HCT116 (cell line): ENCODE measurements around the gene NHSL1. TPM values are rescaled to one million over a fixed set of nuclear protein-coding genes. Genes with fewer than 3 reads are reported as not detected.

Source experiments
- ATAC-seq: fragments of 200-7000 bp; cut with Tn5 transposase; 2 replicates; pipeline ENCODE4 v1.9.1; 2020; ENCODE audit warnings: mild to moderate bottlenecking, moderate library complexity
- BruUV-seq: library from RNA; stranded (reverse); fragments of 400-500 nt; replicated peaks from 2 replicates; lab custom pipeline; 2021; lab: Mats Ljungman, UMichigan
- CTCF ChIA-PET: fragments of 300-600 bp; sonication (Branson Sonifier 250); formaldehyde crosslinking; loops from one replicate; lab custom pipeline; 2021; ENCODE audit warnings: antibody characterized with exemption; lab: Charles Lee
- POLR2A ChIA-PET: fragments of 300-600, 350-600 bp; sonication (Branson Sonifier 250); formaldehyde crosslinking; loops from one replicate; lab custom pipeline; 2021; ENCODE audit warnings: antibody characterized with exemption; lab: Charles Lee
- RAD21 ChIA-PET, 2 experiments: fragments of 300-600 bp; sonication (Branson Sonifier 250); formaldehyde crosslinking; loops; one replicate each; lab custom pipeline; 2023; ENCODE audit warnings: low total read pairs in 2 of 2; ENCODE audit not compliant: uncharacterized antibody in 2 of 2, unreplicated experiment in 2 of 2, low non-redundant PET in 1 of 2; lab: Charles Lee
- DNase-seq: peaks from one replicate; pipeline ENCODE4 v3.0.0-alpha.2; 2010; ENCODE audit warnings: low read depth, low spot score
- H2AFZ ChIP-seq: fragments of 200-600 bp; shearing (Covaris generic), sonication (generic); 2 replicates; pipeline ENCODE4 v1.6.1; 2017; ENCODE audit warnings: low read depth, mixed run types, mixed read lengths, antibody characterized with exemption, low read length; ENCODE audit not compliant: poor library complexity, severe bottlenecking
- H3K27ac ChIP-seq: 2 replicates; pipeline ENCODE4 v1.5.1; 2012; ENCODE audit warnings: low read depth, low read length
- H3K27me3 ChIP-seq: fragments of 200-600 bp; sonication (generic); 2 replicates; pipeline ENCODE4 v1.6.1; 2016; ENCODE audit warnings: mixed run types, low read length, mixed read lengths; ENCODE audit not compliant: insufficient read depth
- H3K36me3 ChIP-seq, 2 experiments: fragments of 200-500 bp in 1 of 2; fragments of 200-600 bp in 1 of 2; sonication (Bioruptor generic) in 1 of 2; sonication (generic) in 1 of 2; 2 replicates each; pipeline versions ENCODE4 v1.5.1 to v1.6.1; 2014 to 2016; ENCODE audit warnings: low read length in 2 of 2, inconsistent platforms in 1 of 2, mixed read lengths in 1 of 2, mixed run types in 1 of 2; ENCODE audit not compliant: insufficient read depth in 2 of 2, control insufficient read depth in 1 of 2
- H3K4me1 ChIP-seq, 2 experiments: fragments of 200-600 bp in 1 of 2; sonication (generic) in 1 of 2; 2 replicates each; pipeline versions ENCODE4 v1.5.1 to v1.6.1; 2012 to 2017; ENCODE audit warnings: low read length in 2 of 2, inconsistent platforms in 1 of 2, mild to moderate bottlenecking in 1 of 2, mixed read lengths in 1 of 2, mixed run types in 1 of 2, moderate library complexity in 1 of 2; ENCODE audit not compliant: insufficient read depth in 2 of 2, control insufficient read depth in 1 of 2
- H3K4me2 ChIP-seq: fragments of 200-600 bp; sonication (generic); 2 replicates; pipeline ENCODE4 v1.6.1; 2017; ENCODE audit warnings: mixed run types, low read length, mixed read lengths
- H3K4me3 ChIP-seq, 2 experiments: fragments of 200-600 bp in 1 of 2; sonication (generic) in 1 of 2; replicated peaks in 1 of 2; 2 replicates each; pipeline ENCODE4 v1.5.1; 2011 to 2016; ENCODE audit warnings: low read length in 2 of 2, control low read depth in 1 of 2, low read depth in 1 of 2, mild to moderate bottlenecking in 1 of 2, mixed read lengths in 1 of 2, mixed run types in 1 of 2
- H3K79me2 ChIP-seq: fragments of 200-600 bp; sonication (generic); 2 replicates; pipeline ENCODE4 v1.6.1; 2017; ENCODE audit warnings: mild to moderate bottlenecking, mixed run types, low read length, moderate library complexity, mixed read lengths; ENCODE audit not compliant: insufficient read depth
- H3K9ac ChIP-seq: fragments of 200-600 bp; sonication (generic); 2 replicates; pipeline ENCODE4 v1.6.1; 2016; ENCODE audit warnings: low read length, mixed read lengths
- H3K9me2 ChIP-seq: fragments of 200-600 bp; sonication (generic), shearing (Covaris generic); 2 replicates; pipeline ENCODE4 v1.6.1; 2017; ENCODE audit warnings: mixed run types, mild to moderate bottlenecking, moderate library complexity; ENCODE audit not compliant: insufficient read depth
- H3K9me3 ChIP-seq, 2 experiments: fragments of 200-500 bp in 1 of 2; fragments of 200-600 bp in 1 of 2; sonication (Bioruptor generic) in 1 of 2; sonication (generic) in 1 of 2; 2 replicates each; pipeline ENCODE4 v1.6.1; 2014 to 2017; ENCODE audit warnings: low read length in 2 of 2, mixed read lengths in 2 of 2, inconsistent platforms in 1 of 2, low read depth in 1 of 2, mild to moderate bottlenecking in 1 of 2, mixed run types in 1 of 2, moderate library complexity in 1 of 2; ENCODE audit not compliant: control insufficient read depth in 1 of 2, insufficient read depth in 1 of 2
- H4K20me1 ChIP-seq: fragments of 200-600 bp; sonication (generic), shearing (Covaris generic); 2 replicates; pipeline ENCODE4 v1.6.1; 2017; ENCODE audit warnings: mixed run types, mild to moderate bottlenecking, moderate library complexity; ENCODE audit not compliant: insufficient read depth
- CBX3 ChIP-seq: IDR thresholded peaks from 2 replicates; pipeline ENCODE4 v1.6.1; 2012; ENCODE audit warnings: low read depth
- ELF1 ChIP-seq: IDR thresholded peaks from 2 replicates; pipeline ENCODE4 v1.6.1; 2012; ENCODE audit warnings: low read depth, borderline replicate concordance
- EZH2 ChIP-seq: fragments of 200-600 bp; sonication (generic); IDR thresholded peaks from 2 replicates; pipeline ENCODE4 v1.6.1; 2017; ENCODE audit warnings: antibody characterized with exemption, mixed run types
- EZH2phosphoT487 ChIP-seq: fragments of 200-600 bp; IDR thresholded peaks from 2 replicates; pipeline ENCODE4 v1.6.1; 2018; ENCODE audit warnings: antibody characterized with exemption, borderline replicate concordance
- FOSL1 ChIP-seq: IDR thresholded peaks from 2 replicates; pipeline ENCODE4 v1.6.1; 2012; ENCODE audit warnings: low read depth
- POLR2A ChIP-seq: IDR thresholded peaks from 2 replicates; pipeline ENCODE4 v1.7.0; 2011; ENCODE audit warnings: borderline replicate concordance; ENCODE audit not compliant: insufficient read depth, insufficient read length; ENCODE audit errors: extremely low read depth
- POLR2AphosphoS5 ChIP-seq: IDR thresholded peaks from 2 replicates; pipeline ENCODE4 v1.6.1; 2011; ENCODE audit warnings: mild to moderate bottlenecking, low read depth, low read length, moderate library complexity
- RAD21 ChIP-seq: IDR thresholded peaks from 2 replicates; pipeline ENCODE4 v1.6.1; 2012; ENCODE audit warnings: low read depth, mild to moderate bottlenecking
- REST ChIP-seq: IDR thresholded peaks from 2 replicates; pipeline ENCODE4 v1.6.1; 2012; ENCODE audit warnings: low read depth
- SIN3A ChIP-seq: IDR thresholded peaks from 2 replicates; pipeline ENCODE4 v1.6.1; 2012; ENCODE audit warnings: low read depth
- SP1 ChIP-seq: IDR thresholded peaks from 2 replicates; pipeline ENCODE4 v1.6.1; 2012; ENCODE audit warnings: low read depth
- SRF ChIP-seq: IDR thresholded peaks from 2 replicates; pipeline ENCODE4 v1.6.1; 2012; ENCODE audit warnings: low read depth
- YY1 ChIP-seq: IDR thresholded peaks from 2 replicates; pipeline ENCODE4 v1.6.1; 2011; ENCODE audit warnings: low read length, low read depth, moderate library complexity, mild to moderate bottlenecking; ENCODE audit not compliant: insufficient replicate concordance; ENCODE audit errors: extremely low read depth
- ZBTB33 ChIP-seq: IDR thresholded peaks from 2 replicates; pipeline ENCODE4 v1.6.1; 2011; ENCODE audit warnings: mild to moderate bottlenecking, low read length, moderate library complexity; ENCODE audit not compliant: insufficient replicate concordance; ENCODE audit errors: extremely low read depth
- ZFX ChIP-seq: fragments of 450-650 bp; IDR thresholded peaks from 2 replicates; pipeline ENCODE4 v1.6.1; 2017
- intact Hi-C: fragments of 100-400 bp; cut with micrococcal nuclease; formaldehyde crosslinking; loops from 2 replicates; pipeline ENCODE4 v1.10.0; 2022
- total RNA-seq: library from RNA; stranded (reverse); gene quantifications from one replicate; pipeline ENCODE4 v1.2.1, GENCODE V29; 2021; ENCODE audit not compliant: unreplicated experiment
- TF ChIP-seq, protein P1 (sequence below): IDR thresholded peaks from 2 replicates; pipeline ENCODE4 v1.6.1; 2012
- TF ChIP-seq, protein P2 (sequence below), 3 experiments: fragments of 200-600 bp in 1 of 3; sonication (generic) in 1 of 3; IDR thresholded peaks in 2 of 3; conservative IDR thresholded peaks in 1 of 3; 2 replicates each; pipeline ENCODE4 v1.5.1; 2012 to 2017; ENCODE audit warnings: low read depth in 2 of 3, low read length in 2 of 3, antibody characterized with exemption in 1 of 3, borderline replicate concordance in 1 of 3, control low read depth in 1 of 3, mild to moderate bottlenecking in 1 of 3, mixed read lengths in 1 of 3, mixed run types in 1 of 3, moderate library complexity in 1 of 3; ENCODE audit not compliant: insufficient read depth in 1 of 3

The NHSL1 gene
- total RNA-seq, 1 experiment from 2014 or later = 15.4 TPM

GRCh38 chr6:138518054-138518453 lies 18.8 kb upstream of the NHSL1 start:
- Histone ChIP-seq H2AFZ (no peak overlapping the region), H3K4me1 (no peaks in the 10 kb centered on the region), H3K9me3 (peaks cover 0 to 4% of the 10 kb centered on the region in 2 experiments; a peak in 1 of 4 replicates), H3K4me3 (no peak overlapping the region), H3K79me2 (no peaks in the 10 kb centered on the region), H3K9me2 (no peaks in the 10 kb centered on the region), H3K36me3 (no peaks in the 10 kb centered on the region), H3K27ac (no peak overlapping the region), H4K20me1 (no peaks in the 10 kb centered on the region), H3K27me3 (no peaks in the 10 kb centered on the region), H3K4me2 (no peak overlapping the region), H3K9ac (no peak overlapping the region)
- no TSS peak for BruUV-seq
- ChIA-PET POLR2A (no interaction called here), CTCF (interaction anchor here (1.1 kb wide), 3 partner anchors 9 to 17 kb away, joined by 4 to 7 read pairs (median 4); no protein-coding TSS in a partner anchor), RAD21 (no interaction called here)
- intact Hi-C loops = loop anchor here (10.0 kb wide), 1 partner anchor 233 kb away; no protein-coding TSS in a partner anchor
- TF ChIP-seq ZFX = no peak
- TF ChIP-seq EZH2 = no peak
- no peak for TF ChIP-seq ELF1
- TF ChIP-seq SP1 = no peak
- TF ChIP-seq, protein P1, sequence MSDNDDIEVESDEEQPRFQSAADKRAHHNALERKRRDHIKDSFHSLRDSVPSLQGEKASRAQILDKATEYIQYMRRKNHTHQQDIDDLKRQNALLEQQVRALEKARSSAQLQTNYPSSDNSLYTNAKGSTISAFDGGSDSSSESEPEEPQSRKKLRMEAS = no peak
- no peak for TF ChIP-seq ZBTB33
- no peak for TF ChIP-seq YY1
- no peak for TF ChIP-seq POLR2AphosphoS5
- no peak for TF ChIP-seq REST
- TF ChIP-seq FOSL1 = no peak
- no peak for TF ChIP-seq EZH2phosphoT487
- TF ChIP-seq CBX3 = no peak
- TF ChIP-seq SIN3A = no peak
- no peak for TF ChIP-seq POLR2A
- no peak for TF ChIP-seq SRF
- no peak for TF ChIP-seq RAD21
- TF ChIP-seq, protein P2, sequence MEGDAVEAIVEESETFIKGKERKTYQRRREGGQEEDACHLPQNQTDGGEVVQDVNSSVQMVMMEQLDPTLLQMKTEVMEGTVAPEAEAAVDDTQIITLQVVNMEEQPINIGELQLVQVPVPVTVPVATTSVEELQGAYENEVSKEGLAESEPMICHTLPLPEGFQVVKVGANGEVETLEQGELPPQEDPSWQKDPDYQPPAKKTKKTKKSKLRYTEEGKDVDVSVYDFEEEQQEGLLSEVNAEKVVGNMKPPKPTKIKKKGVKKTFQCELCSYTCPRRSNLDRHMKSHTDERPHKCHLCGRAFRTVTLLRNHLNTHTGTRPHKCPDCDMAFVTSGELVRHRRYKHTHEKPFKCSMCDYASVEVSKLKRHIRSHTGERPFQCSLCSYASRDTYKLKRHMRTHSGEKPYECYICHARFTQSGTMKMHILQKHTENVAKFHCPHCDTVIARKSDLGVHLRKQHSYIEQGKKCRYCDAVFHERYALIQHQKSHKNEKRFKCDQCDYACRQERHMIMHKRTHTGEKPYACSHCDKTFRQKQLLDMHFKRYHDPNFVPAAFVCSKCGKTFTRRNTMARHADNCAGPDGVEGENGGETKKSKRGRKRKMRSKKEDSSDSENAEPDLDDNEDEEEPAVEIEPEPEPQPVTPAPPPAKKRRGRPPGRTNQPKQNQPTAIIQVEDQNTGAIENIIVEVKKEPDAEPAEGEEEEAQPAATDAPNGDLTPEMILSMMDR (IDR thresholded peaks at IDR 0.05 in 2 of 3, conservative IDR thresholded peaks at IDR 0.05 in 1 of 3; ENCODE audit: borderline replicate concordance in 1 of 3, insufficient read depth in 1 of 3, low read depth in 2 of 3, low read length in 2 of 3) = no peak
- no peak for ATAC-seq
- DNase-seq = no peak
